Gastrocnemius medialis (tissue), 4 donors: ENCODE measurements around the gene CACNA1D. TPM values are rescaled to one million over a fixed set of nuclear protein-coding genes. Genes with fewer than 3 reads are reported as not detected.

Experiments used
- ATAC-seq, 2 donors: fragments of 150-250 bp; one replicate each; pipeline ENCODE4 v1.9.1; 2016
- DNase-seq, 2 donors: peaks; one replicate each; pipeline ENCODE4 v3.0.0-alpha.2; 2019
- H3K27ac ChIP-seq, 4 donors: fragments of 200-600 bp; sonication (generic); 1 replicate in 1 of 4; 2 replicates in 3 of 4; pipeline ENCODE4 v1.5.1; 2016 to 2018; ENCODE audit warnings: mild to moderate bottlenecking in 2 of 4, moderate library complexity in 1 of 4
- H3K27me3 ChIP-seq, 3 donors: fragments of 200-600 bp; sonication (generic) in 2 of 3; 1 replicate in 1 of 3; 2 replicates in 2 of 3; pipeline versions ENCODE4 v1.5.1 to v1.6.0; 2016 to 2019; ENCODE audit warnings: mild to moderate bottlenecking in 1 of 3, moderate library complexity in 1 of 3
- H3K36me3 ChIP-seq, 2 donors: fragments of 200-600 bp; sonication (generic) in 1 of 2; one replicate each; pipeline ENCODE4 v1.5.1; 2017 to 2018
- H3K4me1 ChIP-seq, 2 donors: fragments of 200-600 bp; sonication (generic) in 1 of 2; one replicate each; pipeline ENCODE4 v1.5.1; 2016 to 2017; ENCODE audit warnings: mild to moderate bottlenecking in 2 of 2
- H3K4me3 ChIP-seq, 4 donors: fragments of 200-600 bp; sonication (generic) in 3 of 4; 1 replicate in 1 of 4; 2 replicates in 3 of 4; pipeline ENCODE4 v1.5.1; 2016 to 2019; ENCODE audit warnings: mild to moderate bottlenecking in 2 of 4
- H3K9me3 ChIP-seq, 3 donors: fragments of 200-600 bp; sonication (generic) in 2 of 3; 1 replicate in 1 of 3; 2 replicates in 2 of 3; pipeline ENCODE4 v1.5.1; 2016 to 2019
- CTCF ChIP-seq, 5 experiments: fragments of 450-650 bp in 3 of 5; fragments of 200-600 bp in 2 of 5; sonication (generic) in 2 of 5; IDR thresholded peaks in 4 of 5; conservative IDR thresholded peaks in 1 of 5; 1 replicate in 4 of 5; 2 replicates in 1 of 5; pipeline ENCODE4 v1.5.1; 2016 to 2019; ENCODE audit warnings: antibody characterized with exemption in 5 of 5, mild to moderate bottlenecking in 3 of 5, moderate library complexity in 3 of 5
- POLR2A ChIP-seq, 2 donors: fragments of 450-650 bp; IDR thresholded peaks; one replicate each; pipeline ENCODE4 v1.6.1; 2017; ENCODE audit warnings: antibody characterized with exemption in 2 of 2, mild to moderate bottlenecking in 2 of 2, moderate library complexity in 2 of 2
- in situ Hi-C, 4 donors: fragments of 200-750 bp; cut with MboI; loops; one replicate each; pipeline versions ENCODE4 v1.15.0 to v1.8.0; 2017; ENCODE audit warnings: low sequenced_read_pairs in 4 of 4
- intact Hi-C: fragments of 100-400 bp; cut with DNase I; formaldehyde crosslinking; loops from one replicate; pipeline ENCODE4 v1.15.1; 2023; ENCODE audit warnings: low total_unique reads
- total RNA-seq, 4 donors: library from RNA; depleted of rRNA; stranded (reverse); fragments of >200 nt; gene quantifications; one replicate each; pipeline versions ENCODE4 v1.1.0 to v1.2.3, GENCODE V29; 2016

Gene CACNA1D
- total RNA-seq, 4 donors from 2014 or later = 0.18 to 0.34 TPM; not detected in 2

DNA sequence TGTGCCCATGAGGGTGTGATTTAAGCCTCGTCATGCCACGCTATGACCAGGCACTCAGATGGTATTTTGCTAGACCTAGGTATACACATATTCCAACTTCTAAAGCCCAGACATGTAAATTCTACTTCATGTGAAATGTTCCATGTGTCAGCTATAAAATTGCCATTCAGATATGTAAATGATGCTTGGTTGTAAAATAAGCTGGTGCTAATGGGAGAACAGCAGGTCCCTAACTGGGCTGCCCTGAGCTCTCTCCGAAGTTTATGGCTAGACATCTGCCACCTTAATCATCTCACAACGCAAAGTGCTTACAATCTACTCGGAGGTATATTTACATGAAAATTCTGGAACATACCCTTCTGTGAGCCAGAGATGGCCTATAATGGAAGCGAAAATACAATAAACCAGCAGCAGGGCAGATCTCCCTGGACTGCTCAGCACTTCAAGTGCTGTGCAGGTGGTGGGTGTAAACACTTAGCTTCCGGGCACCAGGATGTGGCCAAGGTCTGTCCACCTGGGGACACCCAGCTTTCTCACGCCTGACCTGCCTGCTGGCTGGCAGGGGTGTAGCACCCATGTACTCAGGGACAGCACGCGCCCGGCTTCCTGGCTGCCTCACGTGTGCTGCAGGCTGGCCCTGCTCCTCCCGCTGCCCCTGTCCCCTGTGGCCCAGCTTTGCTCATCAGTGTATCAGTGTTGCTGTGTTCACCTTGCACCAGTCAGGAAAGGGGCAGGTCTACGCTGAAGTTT is 269.8 kb downstream of the CACNA1D start:
- Histone ChIP-seq H3K27me3 (no peaks in the 10 kb centered on the region), H3K9me3 (no peaks in the 10 kb centered on the region), H3K27ac (no peak overlapping the region), H3K4me3 (no peak overlapping the region), H3K36me3 (no peaks in the 10 kb centered on the region), H3K4me1 (no peaks in the 10 kb centered on the region)
- intact Hi-C loops = no loop called here
- TF ChIP-seq POLR2A (IDR thresholded peaks at IDR 0.05) = no peak
- TF ChIP-seq CTCF (IDR thresholded peaks at IDR 0.05 in 4 of 5, conservative IDR thresholded peaks at IDR 0.05 in 1 of 5) = no peak
- ATAC-seq (no peak), DNase-seq (no peak)
- in situ Hi-C loops = no loop called here

GRCh38 chr3:53765753-53766152 is 271.3 kb downstream of the CACNA1D start:
- H3K27ac ChIP-seq = no peak overlapping the region
- DNase-seq (no peak), ATAC-seq (no peak)
- no peaks in the 10 kb centered on the region for H3K4me1 ChIP-seq
- no peaks in the 10 kb centered on the region for H3K27me3 ChIP-seq
- in situ Hi-C loops = no loop called here
- no peak for TF ChIP-seq CTCF (IDR thresholded peaks at IDR 0.05 in 4 of 5, conservative IDR thresholded peaks at IDR 0.05 in 1 of 5)
- TF ChIP-seq POLR2A (IDR thresholded peaks at IDR 0.05) = no peak
- intact Hi-C loops = no loop called here
- no peaks in the 10 kb centered on the region for H3K36me3 ChIP-seq
- H3K4me3 ChIP-seq = no peak overlapping the region
- H3K9me3 ChIP-seq = no peaks in the 10 kb centered on the region

GRCh38 chr3:53766706-53767105 is 272.3 kb downstream of the CACNA1D start:
- Histone ChIP-seq H3K4me1 (no peaks in the 10 kb centered on the region), H3K9me3 (no peaks in the 10 kb centered on the region), H3K27me3 (peaks cover 0 to 6% (median 1%) of the 10 kb centered on the region in 3 donors), H3K36me3 (no peaks in the 10 kb centered on the region), H3K4me3 (no peak overlapping the region), H3K27ac (no peak overlapping the region)
- in situ Hi-C loops (no loop called here), intact Hi-C loops (no loop called here)
- DNase-seq = no peak
- TF ChIP-seq CTCF (IDR thresholded peaks at IDR 0.05 in 4 of 5, conservative IDR thresholded peaks at IDR 0.05 in 1 of 5) = no peak
- TF ChIP-seq POLR2A (IDR thresholded peaks at IDR 0.05) = no peak
- no peak for ATAC-seq

DNA sequence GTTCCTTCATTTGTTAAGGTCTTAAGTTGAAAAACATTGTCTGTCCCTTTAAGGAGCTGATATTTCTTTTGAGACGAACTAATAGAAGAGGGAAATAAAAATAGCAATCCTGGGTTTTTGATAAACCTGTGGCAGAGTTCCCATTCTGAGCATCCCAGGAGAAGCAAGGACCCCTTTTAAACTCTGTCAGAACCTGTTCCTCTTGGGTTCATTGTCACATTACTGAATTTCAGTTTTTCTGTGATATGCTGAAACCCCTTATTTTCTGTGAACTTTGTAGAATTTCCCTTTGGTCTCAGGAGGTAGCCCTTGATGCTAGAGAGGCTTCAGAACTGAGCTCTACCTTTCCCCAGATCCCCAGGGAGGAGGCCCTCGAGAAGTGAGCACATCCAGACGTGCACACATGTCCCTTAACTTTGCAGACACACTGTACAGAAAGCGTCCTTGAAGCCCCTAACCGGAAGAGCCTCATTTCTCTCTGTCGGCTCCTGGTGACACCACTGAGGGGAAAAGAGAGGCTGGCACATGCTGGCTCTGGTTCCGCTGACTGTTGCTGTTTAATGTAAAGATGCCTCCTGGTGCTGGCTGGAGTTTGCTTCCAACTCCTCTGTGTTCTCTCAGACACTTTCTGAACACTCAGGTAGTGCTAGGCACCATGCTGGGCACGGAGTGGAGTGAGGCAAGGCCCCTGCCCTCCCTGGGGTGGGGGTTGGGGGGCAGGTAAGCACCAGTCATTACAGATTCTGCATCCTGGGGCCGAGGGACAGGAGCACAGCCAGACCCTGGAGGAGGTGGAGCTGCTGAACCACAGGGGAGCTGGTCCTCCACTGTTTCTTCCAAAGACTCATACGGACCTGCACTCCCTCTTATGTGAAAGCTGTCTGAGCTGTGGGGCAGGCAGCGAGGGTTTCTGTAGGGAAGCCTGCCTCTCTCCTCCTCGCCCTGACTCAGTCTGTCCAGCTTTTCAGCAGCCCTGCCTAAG is 274.4 kb downstream of the CACNA1D start:
- H3K4me1 ChIP-seq = no peaks in the 10 kb centered on the region
- ATAC-seq (no peak), DNase-seq (no peak)
- in situ Hi-C loops = no loop called here
- no peak overlapping the region for H3K4me3 ChIP-seq
- no peak overlapping the region for H3K27ac ChIP-seq
- H3K36me3 ChIP-seq = no peaks in the 10 kb centered on the region
- peaks cover 0 to 6% (median 3%) of the 10 kb centered on the region in 3 donors for H3K27me3 ChIP-seq
- no peak for TF ChIP-seq POLR2A (IDR thresholded peaks at IDR 0.05)
- TF ChIP-seq CTCF (IDR thresholded peaks at IDR 0.05 in 4 of 5, conservative IDR thresholded peaks at IDR 0.05 in 1 of 5) = no peak
- intact Hi-C loops = no loop called here
- no peaks in the 10 kb centered on the region for H3K9me3 ChIP-seq
